Subcutaneous abdominal adipose tissue (tissue), 5 donors: ENCODE measurements around the gene ROBO1.
"Not testable (repeated sequence)": the region's sequence is repeated elsewhere in the genome, so short reads cannot be mapped to it uniquely, and the experiment has no call there.

Experiments
- H3K27ac ChIP-seq: one replicate; pipeline ENCODE4 v1.7.0; 2013; ENCODE audit warnings: low read depth, mild to moderate bottlenecking, inconsistent platforms, low read length, moderate library complexity
- H3K27me3 ChIP-seq, 5 donors: one replicate each; pipeline ENCODE4 v1.7.0; 2013; ENCODE audit warnings: low read length in 5 of 5, inconsistent platforms in 1 of 5; ENCODE audit not compliant: control insufficient read depth in 5 of 5, insufficient read depth in 4 of 5
- H3K36me3 ChIP-seq, 5 donors: one replicate each; pipeline ENCODE4 v1.7.0; 2013; ENCODE audit warnings: low read length in 5 of 5; ENCODE audit not compliant: control insufficient read depth in 5 of 5, insufficient read depth in 5 of 5
- H3K4me1 ChIP-seq, 5 donors: one replicate each; pipeline ENCODE4 v1.7.0; 2013; ENCODE audit warnings: low read length in 5 of 5, mild to moderate bottlenecking in 3 of 5, moderate library complexity in 1 of 5; ENCODE audit not compliant: control insufficient read depth in 5 of 5, insufficient read depth in 5 of 5
- H3K4me3 ChIP-seq, 5 donors: one replicate each; pipeline ENCODE4 v1.7.0; 2013; ENCODE audit warnings: low read length in 5 of 5, low read depth in 1 of 5
- H3K9ac ChIP-seq, 5 donors: one replicate each; pipeline ENCODE4 v1.7.0; 2013; ENCODE audit warnings: low read length in 5 of 5, mild to moderate bottlenecking in 4 of 5, moderate library complexity in 3 of 5
- H3K9me3 ChIP-seq, 5 donors: one replicate each; pipeline ENCODE4 v1.7.0; 2013; ENCODE audit warnings: low read length in 5 of 5; ENCODE audit not compliant: control insufficient read depth in 5 of 5
- donor health status: healthy.
- donor health status: healthy.
- donor health status: healthy.
- donor health status: healthy.
- donor health status: healthy.

The ROBO1 gene

DNA sequence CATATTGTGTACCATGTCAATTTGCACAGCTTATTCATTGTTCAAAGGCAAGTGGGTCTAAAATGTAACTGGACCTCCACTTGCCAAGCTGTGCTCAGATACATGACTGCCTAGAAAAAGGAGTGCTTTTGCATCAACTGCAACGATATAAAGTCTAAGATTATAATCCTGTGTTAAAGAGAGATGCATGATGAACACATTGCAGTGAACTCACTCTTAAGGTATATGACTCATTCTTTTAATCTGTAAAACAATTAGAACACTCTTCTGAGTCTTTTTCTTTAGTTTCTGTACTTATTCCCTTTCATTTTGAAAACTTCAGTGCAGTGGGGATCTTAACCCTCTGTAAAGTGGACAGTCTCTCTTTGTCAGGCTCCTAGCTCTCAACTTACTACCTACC is 982.8 kb downstream of the ROBO1 start:
- no peaks in the 10 kb centered on the region for H3K9me3 ChIP-seq

DNA sequence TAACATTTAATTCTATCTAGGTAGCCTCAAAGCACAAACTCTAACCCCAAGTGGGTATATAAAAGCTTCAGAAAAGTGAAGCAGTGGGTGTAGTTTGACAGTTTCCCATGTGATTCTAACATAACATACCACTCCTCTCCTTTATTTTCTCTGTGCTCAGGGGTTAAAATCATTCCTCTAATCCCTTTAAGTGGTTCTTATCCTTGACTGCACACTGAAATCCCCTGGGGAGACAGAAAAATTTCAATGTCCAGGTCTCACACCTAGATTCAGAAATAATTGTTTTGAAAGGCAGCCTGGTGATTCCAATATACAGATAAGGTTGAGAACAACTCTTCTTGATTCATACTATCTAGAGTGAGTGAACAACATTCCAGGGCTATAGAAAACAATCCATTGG is 986.4 kb downstream of the ROBO1 start:
- Histone ChIP-seq H3K9me3 (no peaks in the 10 kb centered on the region), H3K36me3 (no peaks in the 10 kb centered on the region), H3K9ac (no peak overlapping the region), H3K4me1 (no peaks in the 10 kb centered on the region), H3K4me3 (no peak overlapping the region), H3K27me3 (no peaks in the 10 kb centered on the region), H3K27ac (no peak overlapping the region)

More for the DNA sequence above, 982.8 kb downstream of the ROBO1 start:
- no peaks in the 10 kb centered on the region for H3K27me3 ChIP-seq
- H3K36me3 ChIP-seq: no peaks in the 10 kb centered on the region
- no peak overlapping the region for H3K9ac ChIP-seq
- H3K4me1 ChIP-seq: no peaks in the 10 kb centered on the region
- H3K4me3 ChIP-seq: no peak overlapping the region
- H3K27ac ChIP-seq: no peak overlapping the region

DNA sequence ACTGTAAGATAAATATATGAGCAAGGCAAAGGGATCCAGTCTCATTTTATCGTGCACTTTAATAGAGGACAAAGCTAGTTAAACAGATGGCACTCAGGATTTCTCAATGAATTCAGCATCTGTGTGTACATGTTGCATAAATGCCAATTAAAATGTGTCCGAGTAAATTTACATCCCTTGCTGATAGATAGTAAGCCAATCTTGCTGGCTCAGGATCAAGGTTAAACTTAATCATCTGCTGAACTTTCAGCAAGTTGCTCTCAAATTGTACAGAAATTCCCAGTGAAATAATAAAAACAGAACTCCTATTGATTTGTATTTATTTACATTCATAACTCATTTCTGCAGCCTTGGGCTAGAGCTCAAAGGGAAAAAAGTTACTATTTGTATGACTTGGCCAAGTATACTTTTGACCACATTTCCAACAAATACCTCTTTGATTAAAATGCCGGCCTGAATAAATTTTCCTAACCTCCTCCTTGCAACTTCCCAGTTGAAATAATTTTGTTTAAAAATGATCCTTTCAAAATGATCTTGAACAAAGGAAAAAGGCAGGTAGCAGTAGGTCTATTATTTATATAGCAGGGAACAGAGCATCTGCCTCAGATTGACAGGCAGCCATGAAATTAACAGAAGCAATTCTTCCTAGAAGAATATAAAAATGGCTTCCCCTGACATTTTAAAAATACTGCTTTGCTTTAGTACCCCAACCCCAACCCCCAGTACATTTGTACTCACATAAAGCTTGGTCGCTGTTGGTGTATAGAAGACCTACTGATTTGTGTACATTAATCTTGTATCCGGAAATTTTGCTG is 1001.9 kb downstream of the ROBO1 start:
- no peaks in the 10 kb centered on the region for H3K9me3 ChIP-seq
- H3K27ac ChIP-seq: no peak overlapping the region
- no peak overlapping the region for H3K9ac ChIP-seq
- peaks cover 0 to 4% (median 0%) of the 10 kb centered on the region in 5 donors for H3K4me1 ChIP-seq
- H3K4me3 ChIP-seq: no peak overlapping the region
- no peaks in the 10 kb centered on the region for H3K36me3 ChIP-seq
- no peaks in the 10 kb centered on the region for H3K27me3 ChIP-seq

DNA sequence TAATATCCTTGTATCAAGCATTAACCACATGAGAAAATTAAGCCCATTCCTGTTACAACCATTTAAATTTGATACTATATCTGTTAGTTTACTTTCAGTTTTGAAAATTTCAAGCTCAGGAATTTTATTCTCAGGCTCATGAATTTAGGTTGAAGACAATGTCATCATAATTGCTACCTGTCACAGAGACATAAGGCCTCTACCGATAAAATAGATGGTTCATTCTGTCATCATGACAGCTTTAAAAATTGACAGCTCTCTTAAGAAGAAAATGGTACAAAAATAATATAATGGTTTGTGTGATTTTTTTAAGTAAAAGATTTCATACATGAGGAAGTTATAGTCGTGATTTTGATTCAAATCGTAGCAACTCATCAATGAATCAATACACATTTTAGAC is 1003.2 kb downstream of the ROBO1 start:
- no peaks in the 10 kb centered on the region for H3K27me3 ChIP-seq
- H3K36me3 ChIP-seq: no peaks in the 10 kb centered on the region
- no peaks in the 10 kb centered on the region for H3K9me3 ChIP-seq
- peaks cover 0 to 4% (median 0%) of the 10 kb centered on the region in 5 donors for H3K4me1 ChIP-seq
- H3K27ac ChIP-seq: no peak overlapping the region
- no peak overlapping the region for H3K4me3 ChIP-seq
- no peak overlapping the region for H3K9ac ChIP-seq

DNA sequence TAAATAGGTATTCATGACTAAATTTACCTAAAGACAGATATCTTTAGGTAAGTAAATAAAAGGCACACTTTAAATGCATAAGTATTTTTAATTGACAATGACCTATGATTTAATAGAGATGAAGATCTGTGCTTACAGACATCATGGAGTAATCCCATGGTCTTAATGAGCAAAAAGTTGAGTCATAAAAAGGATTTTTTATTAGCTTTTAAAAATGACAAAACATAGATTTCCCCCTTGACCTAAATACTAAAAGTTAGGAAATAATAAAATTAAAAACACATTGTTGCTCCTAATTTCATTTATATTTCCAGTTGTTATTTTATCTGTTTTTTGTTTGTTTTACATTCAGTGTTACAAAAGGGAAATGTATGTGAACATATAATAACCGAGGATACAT is 1005.7 kb downstream of the ROBO1 start:
- Histone ChIP-seq H3K4me1 (peaks cover 0 to 4% (median 0%) of the 10 kb centered on the region in 5 donors), H3K27ac (no peak overlapping the region), H3K36me3 (no peaks in the 10 kb centered on the region), H3K9me3 (no peaks in the 10 kb centered on the region), H3K4me3 (no peak overlapping the region), H3K27me3 (no peaks in the 10 kb centered on the region), H3K9ac (no peak overlapping the region)

DNA sequence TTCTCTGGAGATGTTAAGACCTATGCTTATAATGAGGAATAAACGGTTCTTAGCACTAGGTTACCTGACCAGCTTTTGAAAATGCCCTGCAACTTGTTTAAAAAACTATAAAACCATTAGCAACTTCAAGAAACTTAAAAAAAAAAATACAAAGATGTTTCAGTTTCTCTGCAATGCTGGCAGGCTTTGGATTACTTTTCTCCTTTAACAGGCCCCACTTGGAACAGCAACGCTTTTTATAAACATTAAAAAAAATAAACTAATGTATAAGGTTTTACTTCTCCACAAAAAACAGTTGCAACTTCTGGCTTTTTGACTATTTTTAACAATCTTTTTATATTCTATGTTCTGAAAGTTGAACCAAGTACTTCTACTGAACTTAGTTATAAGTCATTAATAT is 1006.7 kb downstream of the ROBO1 start:
- peaks cover 0 to 4% (median 0%) of the 10 kb centered on the region in 5 donors for H3K4me1 ChIP-seq
- no peak overlapping the region for H3K9ac ChIP-seq
- no peaks in the 10 kb centered on the region for H3K9me3 ChIP-seq
- no peaks in the 10 kb centered on the region for H3K27me3 ChIP-seq
- no peak overlapping the region for H3K27ac ChIP-seq
- H3K4me3 ChIP-seq: no peak overlapping the region
- H3K36me3 ChIP-seq: no peaks in the 10 kb centered on the region

DNA sequence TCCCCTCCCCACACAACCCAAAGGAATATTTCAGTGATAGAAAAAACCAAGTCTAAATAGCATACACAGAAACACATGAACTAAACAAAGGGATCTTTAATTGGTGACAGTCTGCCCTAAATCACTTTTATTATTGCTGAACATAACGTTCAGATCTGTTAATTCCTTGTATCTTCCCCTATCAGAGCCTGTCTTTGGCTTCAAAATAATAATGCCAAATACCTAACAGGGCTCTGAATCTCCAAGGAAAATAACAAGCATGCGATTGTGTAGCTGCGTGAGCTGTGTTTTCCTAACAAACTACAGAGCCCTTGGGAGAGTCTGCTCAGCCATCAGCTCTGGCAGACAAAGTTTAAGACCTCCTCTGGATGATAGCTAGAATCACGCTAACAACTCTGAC is 1010.1 kb downstream of the ROBO1 start:
- no peak overlapping the region for H3K27ac ChIP-seq

DNA sequence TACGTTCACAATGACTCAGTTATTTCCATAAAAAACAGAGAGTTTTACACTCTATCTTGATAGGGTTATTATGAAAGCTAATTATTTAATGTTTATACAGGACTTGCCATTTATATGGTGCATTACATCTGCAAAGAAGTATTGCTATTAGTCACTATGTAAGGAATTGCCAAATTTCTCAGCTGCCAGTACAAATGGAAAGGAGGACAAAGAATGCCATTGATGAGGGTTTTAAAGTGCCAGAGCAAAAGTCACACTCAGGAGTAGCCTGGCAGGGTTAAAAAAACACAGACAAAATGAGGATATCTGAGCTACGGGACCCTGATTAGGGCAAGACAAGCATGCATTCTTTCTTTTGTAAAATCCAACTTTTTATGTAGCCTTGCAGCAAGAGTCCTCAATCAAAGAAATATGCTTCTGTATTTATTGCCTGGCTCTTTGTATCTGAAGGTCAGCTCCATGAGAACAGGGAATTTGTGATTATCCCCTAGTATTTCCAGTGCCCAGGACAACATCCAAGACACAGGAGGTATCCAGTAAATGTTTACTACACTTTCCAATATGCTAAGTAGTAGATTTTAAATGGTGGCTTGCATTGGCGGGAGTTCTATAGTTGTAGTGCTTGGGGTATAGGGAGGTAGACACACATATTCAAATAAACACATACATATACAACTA is 1013.6 kb downstream of the ROBO1 start:
- H3K4me1 ChIP-seq: peaks cover 0 to 3% (median 0%) of the 10 kb centered on the region in 5 donors
- H3K27me3 ChIP-seq: no peaks in the 10 kb centered on the region
- no peaks in the 10 kb centered on the region for H3K36me3 ChIP-seq
- no peak overlapping the region for H3K4me3 ChIP-seq
- no peak overlapping the region for H3K9ac ChIP-seq
- H3K27ac ChIP-seq: no peak overlapping the region
- H3K9me3 ChIP-seq: no peaks in the 10 kb centered on the region

More for the DNA sequence above, 1010.1 kb downstream of the ROBO1 start:
- no peak overlapping the region for H3K4me3 ChIP-seq
- H3K27me3 ChIP-seq: no peaks in the 10 kb centered on the region
- H3K36me3 ChIP-seq: no peaks in the 10 kb centered on the region
- H3K9me3 ChIP-seq: no peaks in the 10 kb centered on the region
- H3K4me1 ChIP-seq: peaks cover 0 to 3% (median 0%) of the 10 kb centered on the region in 5 donors
- H3K9ac ChIP-seq: no peak overlapping the region

DNA sequence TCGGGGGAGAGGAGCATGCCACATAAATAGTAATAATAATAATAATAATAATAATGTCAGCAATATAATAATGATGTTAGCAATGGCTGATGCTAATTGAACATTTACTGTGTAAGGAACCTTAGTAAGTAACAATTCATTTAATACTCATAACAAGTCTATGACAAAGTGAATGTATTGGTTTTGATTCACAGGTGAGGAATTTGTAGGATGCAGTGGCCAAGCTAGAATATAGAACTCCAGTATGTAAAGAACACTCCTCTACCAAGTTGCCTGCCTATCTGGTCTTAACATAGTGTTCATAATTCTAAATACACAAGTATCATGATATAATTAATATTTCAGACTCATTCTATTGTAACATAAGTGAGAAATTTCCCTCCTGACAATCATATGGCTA is 1016.5 kb downstream of the ROBO1 start:
- peaks cover 0 to 3% (median 0%) of the 10 kb centered on the region in 5 donors for H3K4me1 ChIP-seq
- H3K4me3 ChIP-seq: no peak overlapping the region
- H3K36me3 ChIP-seq: no peaks in the 10 kb centered on the region
- no peak overlapping the region for H3K9ac ChIP-seq
- no peak overlapping the region for H3K27ac ChIP-seq
- H3K27me3 ChIP-seq: no peaks in the 10 kb centered on the region
- H3K9me3 ChIP-seq: no peaks in the 10 kb centered on the region

DNA sequence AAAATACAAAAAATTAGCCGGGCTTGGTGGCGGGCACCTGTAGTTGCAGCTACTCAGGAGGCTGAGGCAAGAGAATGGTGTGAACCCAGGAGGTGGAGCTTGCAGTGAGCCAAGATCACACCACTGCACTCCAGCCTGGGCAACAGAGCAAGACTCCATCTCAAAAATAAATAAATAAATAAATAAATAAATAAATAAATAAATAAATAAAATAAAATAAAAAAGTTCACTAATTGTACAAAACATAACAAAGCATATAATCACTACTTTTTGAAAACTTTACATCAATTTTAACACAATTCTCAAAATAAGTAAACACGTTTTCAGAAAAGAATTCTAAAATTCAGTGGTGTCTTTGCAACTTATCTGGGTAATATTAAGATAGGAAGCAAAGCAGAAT is 1017.5 kb downstream of the ROBO1 start:
- not testable (repeated sequence) for H3K27me3 ChIP-seq, H3K9me3 ChIP-seq, H3K36me3 ChIP-seq, H3K27ac ChIP-seq, H3K4me1 ChIP-seq, H3K4me3 ChIP-seq, H3K9ac ChIP-seq
